IPS-15b (cell line): ENCODE results near the gene ATOH8.

Source experiments
- H3K27me3 ChIP-seq: one replicate; pipeline ENCODE4 v1.6.1; 2013; ENCODE audit warnings: low read length; ENCODE audit not compliant: control insufficient read depth, insufficient read depth
- H3K36me3 ChIP-seq: one replicate; pipeline ENCODE4 v1.6.1; 2013; ENCODE audit warnings: low read length; ENCODE audit not compliant: control insufficient read depth, insufficient read depth
- H3K4me1 ChIP-seq: one replicate; pipeline ENCODE4 v1.6.1; 2013; ENCODE audit warnings: mild to moderate bottlenecking, low read length; ENCODE audit not compliant: control insufficient read depth, insufficient read depth
- H3K4me3 ChIP-seq: one replicate; pipeline ENCODE4 v1.5.1; 2013; ENCODE audit warnings: low read depth, low read length
- H3K9ac ChIP-seq: one replicate; pipeline ENCODE4 v1.6.1; 2013; ENCODE audit warnings: low read depth, mild to moderate bottlenecking, low read length
- H3K9me3 ChIP-seq: one replicate; pipeline ENCODE4 v1.6.1; 2013; ENCODE audit warnings: mild to moderate bottlenecking, low read length; ENCODE audit not compliant: control insufficient read depth, insufficient read depth

Gene ATOH8

DNA sequence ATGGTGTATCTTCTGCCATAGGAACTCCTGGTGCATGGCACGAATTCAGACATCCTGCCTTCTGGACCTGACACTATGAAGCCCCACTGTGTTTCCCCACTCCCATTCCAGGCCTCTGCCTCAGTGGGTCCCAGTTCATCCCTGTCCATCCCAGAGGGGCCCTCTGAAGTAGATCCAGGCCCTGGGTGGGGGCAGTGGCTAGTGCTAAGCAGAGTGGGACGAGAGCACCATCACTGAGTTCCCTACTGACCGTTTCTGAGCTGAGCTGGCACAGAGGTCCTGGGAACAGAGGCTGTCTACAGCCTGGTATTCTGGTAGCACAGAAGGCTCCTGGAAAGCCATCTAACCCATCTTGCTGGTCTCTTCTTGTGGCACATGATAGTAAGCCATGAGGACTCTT, 54.0 kb downstream of the ATOH8 start:
- no peak overlapping the region for H3K9ac ChIP-seq
- no peaks in the 10 kb centered on the region for H3K36me3 ChIP-seq
- H3K4me1 ChIP-seq: no peaks in the 10 kb centered on the region
- no peak overlapping the region for H3K4me3 ChIP-seq
- H3K27me3 ChIP-seq: no peaks in the 10 kb centered on the region
- no peaks in the 10 kb centered on the region for H3K9me3 ChIP-seq

GRCh38 chr2:85810371-85811179, 56.8 kb downstream of the ATOH8 start:
- Histone ChIP-seq H3K9ac (no peak overlapping the region), H3K4me1 (no peaks in the 10 kb centered on the region)

DNA sequence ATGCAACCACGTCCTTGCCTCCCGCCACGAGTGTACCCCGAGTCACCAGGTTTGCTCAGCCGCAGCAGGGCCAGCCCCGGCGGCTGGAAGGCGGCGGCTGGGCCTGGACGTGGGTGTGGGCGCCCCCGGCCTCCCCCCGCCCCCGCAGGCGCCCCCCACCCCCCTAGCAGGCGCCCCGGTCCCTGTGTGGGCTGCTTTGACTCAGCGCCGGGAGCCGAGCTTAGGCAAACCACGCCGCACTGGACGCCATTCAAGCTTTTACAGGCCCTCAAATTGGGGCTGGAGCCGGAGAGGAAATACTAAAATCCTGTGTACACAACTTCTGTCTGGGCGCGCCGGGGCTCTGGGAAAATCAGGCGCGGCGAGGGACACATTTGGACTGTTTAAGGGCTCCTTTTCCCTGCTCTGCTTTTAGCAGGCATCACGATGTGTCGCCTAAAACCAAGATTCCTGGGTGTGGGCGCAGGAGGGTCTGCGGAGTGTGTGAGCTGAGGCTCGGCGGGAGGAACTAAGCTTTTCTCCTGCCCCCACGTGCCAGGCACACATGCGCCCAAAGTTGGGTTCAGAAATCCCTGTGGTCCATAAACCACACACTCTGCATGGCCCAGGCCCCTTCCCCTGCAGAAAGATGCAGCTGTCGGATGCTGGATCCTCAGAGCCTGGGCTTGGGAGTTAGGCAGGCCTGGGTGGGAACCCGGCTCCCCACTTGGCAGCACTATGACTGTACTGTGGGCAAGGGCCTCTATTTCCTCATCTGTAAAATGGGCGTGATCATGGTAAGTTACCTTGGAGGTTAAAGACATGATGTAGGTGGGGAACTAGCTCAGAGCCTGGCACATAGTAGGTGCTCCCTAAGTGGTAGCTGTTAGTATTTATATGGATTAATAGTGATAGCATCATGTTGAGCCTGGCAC, 57.6 kb downstream of the ATOH8 start:
- H3K4me1 ChIP-seq: no peaks in the 10 kb centered on the region
- no peak overlapping the region for H3K4me3 ChIP-seq
- no peaks in the 10 kb centered on the region for H3K36me3 ChIP-seq
- peaks cover 4% of the 10 kb centered on the region for H3K27me3 ChIP-seq
- no peak overlapping the region for H3K9ac ChIP-seq
- no peaks in the 10 kb centered on the region for H3K9me3 ChIP-seq

More at GRCh38 chr2:85810371-85811179, 56.8 kb downstream of the ATOH8 start:
- Histone ChIP-seq H3K4me3 (no peak overlapping the region), H3K27me3 (peaks cover 4% of the 10 kb centered on the region), H3K9me3 (no peaks in the 10 kb centered on the region), H3K36me3 (no peaks in the 10 kb centered on the region)

- Histone ChIP-seq H3K36me3 (no peaks in the 10 kb centered on the region), H3K9ac (no peak overlapping the region), H3K9me3 (no peaks in the 10 kb centered on the region), H3K27me3 (peaks cover 4% of the 10 kb centered on the region), H3K4me1 (no peaks in the 10 kb centered on the region), H3K4me3 (no peak overlapping the region)
Measured at GRCh38 chr2:85812094-85812735, 58.4 kb downstream of the ATOH8 start.

DNA sequence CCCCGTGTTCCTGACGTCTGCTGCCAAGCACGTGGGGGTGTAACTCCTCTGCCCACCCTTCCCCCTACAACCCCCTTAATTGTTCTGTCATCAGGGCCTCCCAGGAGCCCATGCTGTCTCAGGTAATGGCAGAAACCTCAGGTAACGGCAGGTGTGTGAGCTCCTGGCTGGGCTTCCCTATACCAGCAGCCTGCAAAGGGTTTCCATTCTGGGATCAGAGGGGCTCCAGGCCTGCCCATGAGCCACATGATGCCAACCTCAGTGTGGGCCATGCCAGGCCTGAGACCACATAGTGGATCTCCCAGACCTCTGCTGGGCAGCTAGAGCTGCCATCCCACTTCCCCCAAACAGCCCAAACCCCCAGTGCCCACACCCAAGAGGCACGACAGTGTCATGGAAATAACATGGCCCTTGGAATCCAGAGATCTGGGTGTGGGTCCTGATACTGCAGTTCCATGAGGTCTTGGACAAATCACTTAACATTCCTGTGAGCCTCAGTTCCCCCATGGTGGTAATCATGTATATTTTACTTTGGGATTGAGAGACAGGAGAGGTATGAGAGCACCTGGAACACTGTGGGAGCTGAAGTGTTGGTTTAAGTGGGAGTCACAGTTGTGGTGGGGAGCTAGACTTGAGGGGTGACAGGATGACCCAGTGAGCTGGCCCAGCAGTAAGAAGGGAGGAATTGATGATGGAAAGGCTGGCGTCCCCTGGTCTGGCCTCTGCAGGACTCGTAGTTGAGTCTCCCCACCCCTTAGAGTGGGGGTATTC, 59.6 kb downstream of the ATOH8 start:
- Histone ChIP-seq H3K27me3 (peaks cover 4% of the 10 kb centered on the region), H3K9ac (no peak overlapping the region), H3K9me3 (no peaks in the 10 kb centered on the region), H3K36me3 (no peaks in the 10 kb centered on the region), H3K4me3 (no peak overlapping the region), H3K4me1 (no peaks in the 10 kb centered on the region)

DNA sequence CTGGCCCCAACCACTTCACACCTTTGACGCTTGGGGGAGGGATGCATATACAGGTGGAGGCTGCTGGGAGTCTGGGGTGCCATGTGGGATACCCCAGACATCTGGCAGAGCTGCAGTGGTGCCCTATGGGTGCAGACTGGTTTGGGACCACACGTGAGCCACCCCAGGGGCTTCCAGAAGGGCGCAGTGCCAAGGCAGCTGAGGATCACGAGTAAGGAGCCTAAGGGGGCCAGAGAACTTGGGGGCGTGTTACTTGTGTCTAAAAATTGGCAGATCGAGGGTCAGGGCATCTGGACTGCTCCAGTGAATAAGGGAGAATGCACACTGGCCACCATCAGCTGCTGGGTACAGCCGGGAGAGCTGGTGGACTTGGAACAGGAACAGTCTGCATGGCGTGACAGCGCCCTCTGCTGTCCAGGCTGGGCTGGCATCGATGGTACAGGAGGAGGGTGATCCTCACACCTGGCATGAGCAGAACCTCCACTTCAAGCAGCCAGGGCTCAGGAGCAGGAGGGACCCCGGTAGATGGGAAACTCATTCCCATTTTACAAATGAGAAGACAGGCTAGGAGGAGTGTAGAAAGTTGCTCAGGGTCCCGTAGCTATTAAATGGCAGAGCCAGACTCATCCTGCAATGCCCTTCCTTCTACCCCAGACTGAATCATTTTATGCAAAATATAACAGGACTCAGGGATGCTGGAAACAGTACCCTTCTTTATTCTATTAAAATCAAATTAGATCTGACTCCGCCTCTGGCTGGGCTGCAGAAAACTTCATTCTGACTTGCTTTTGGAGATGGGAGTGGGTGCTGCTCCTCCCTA, 60.4 kb downstream of the ATOH8 start:
- Histone ChIP-seq H3K9me3 (no peaks in the 10 kb centered on the region), H3K27me3 (peaks cover 4% of the 10 kb centered on the region), H3K4me3 (no peak overlapping the region), H3K9ac (no peak overlapping the region), H3K36me3 (no peaks in the 10 kb centered on the region), H3K4me1 (no peaks in the 10 kb centered on the region)

DNA sequence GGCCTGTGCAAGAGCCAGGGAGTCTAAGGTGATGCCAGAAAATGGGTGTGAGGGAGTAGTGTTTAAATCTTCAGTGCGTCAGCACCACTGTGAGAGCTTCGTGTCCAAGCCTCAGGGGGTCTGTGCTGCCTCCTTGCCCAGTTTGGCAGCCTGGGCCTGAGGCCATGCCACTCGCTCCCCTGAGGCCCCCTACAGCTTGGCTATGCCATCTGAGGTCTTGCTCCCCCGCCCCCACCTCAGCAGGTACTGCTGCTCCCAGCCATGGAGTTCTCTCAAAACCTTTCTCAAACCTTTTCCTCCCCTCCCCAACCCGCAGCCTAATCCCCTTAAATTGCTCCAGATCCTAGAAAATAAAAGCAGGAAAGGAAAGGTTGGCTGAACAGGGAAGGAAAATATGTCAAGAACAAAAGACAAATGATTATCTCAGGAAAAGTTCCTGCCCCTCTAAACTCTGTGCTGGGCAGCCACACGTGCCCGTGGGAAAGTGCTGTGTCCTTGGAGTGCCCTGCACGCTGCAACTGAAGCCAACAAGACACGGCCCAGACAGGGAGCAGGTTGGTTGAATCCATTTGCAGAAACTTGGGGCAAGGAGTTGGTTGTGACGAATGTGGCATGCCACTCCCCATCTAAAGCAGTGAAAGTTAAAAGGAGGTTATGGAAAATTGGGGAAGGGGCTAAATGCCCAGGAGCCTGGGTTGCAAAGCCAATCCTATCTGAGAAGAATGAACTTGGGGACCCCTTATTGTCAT, 61.2 kb downstream of the ATOH8 start:
- Histone ChIP-seq H3K36me3 (no peaks in the 10 kb centered on the region), H3K4me3 (no peak overlapping the region), H3K9ac (no peak overlapping the region), H3K9me3 (no peaks in the 10 kb centered on the region), H3K4me1 (no peaks in the 10 kb centered on the region), H3K27me3 (peaks cover 4% of the 10 kb centered on the region)

- H3K4me1 ChIP-seq: no peaks in the 10 kb centered on the region
Measured at GRCh38 chr2:85819811-85820510, 66.2 kb downstream of the ATOH8 start.

DNA sequence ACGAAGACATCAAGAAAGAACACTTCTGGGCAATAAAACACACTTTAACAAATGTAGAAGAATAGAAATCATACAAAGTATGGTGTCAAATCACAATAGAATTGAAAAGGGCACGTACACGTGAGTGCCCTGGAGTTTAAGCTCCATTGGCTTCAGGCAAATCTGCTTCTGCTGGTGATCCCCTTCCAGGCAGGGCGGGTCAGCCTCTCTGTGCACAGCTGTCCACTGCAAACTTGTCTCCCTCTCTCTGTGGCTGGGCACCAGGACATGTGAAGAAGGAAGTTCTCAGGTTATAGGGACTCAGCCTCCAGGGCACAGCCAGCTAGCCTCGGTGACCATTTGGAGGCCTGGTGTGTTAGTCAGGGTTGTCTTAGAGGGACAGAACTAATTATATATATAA, 69.0 kb downstream of the ATOH8 start:
- Histone ChIP-seq H3K27me3 (no peaks in the 10 kb centered on the region), H3K4me1 (no peaks in the 10 kb centered on the region), H3K9ac (no peak overlapping the region), H3K4me3 (no peak overlapping the region), H3K36me3 (no peaks in the 10 kb centered on the region), H3K9me3 (no peaks in the 10 kb centered on the region)

More at GRCh38 chr2:85819811-85820510, 66.2 kb downstream of the ATOH8 start:
- no peak overlapping the region for H3K9ac ChIP-seq
- H3K36me3 ChIP-seq: no peaks in the 10 kb centered on the region
- H3K9me3 ChIP-seq: no peaks in the 10 kb centered on the region
- H3K4me3 ChIP-seq: no peak overlapping the region
- peaks cover 2% of the 10 kb centered on the region for H3K27me3 ChIP-seq

- no peaks in the 10 kb centered on the region for H3K9me3 ChIP-seq
- no peak overlapping the region for H3K4me3 ChIP-seq
- H3K4me1 ChIP-seq: no peaks in the 10 kb centered on the region
- no peaks in the 10 kb centered on the region for H3K36me3 ChIP-seq
- H3K27me3 ChIP-seq: no peaks in the 10 kb centered on the region
- no peak overlapping the region for H3K9ac ChIP-seq
Measured at GRCh38 chr2:85823951-85824350, 70.2 kb downstream of the ATOH8 start.
